CD14-positive monocyte (primary cell): ENCODE results near the gene RFC3. TPM values are rescaled to one million over a fixed set of nuclear protein-coding genes. Genes with fewer than 3 reads are reported as not detected.

Experiments used
- DNase-seq, 3 donors: peaks; one replicate each; pipeline ENCODE4 v3.0.0-alpha.2; 2011 to 2022
- H2AFZ ChIP-seq: 2 replicates; pipeline ENCODE4 v1.6.0; 2012; ENCODE audit warnings: mild to moderate bottlenecking, low read depth, low read length, inconsistent platforms; ENCODE audit not compliant: insufficient read depth, poor library complexity, severe bottlenecking
- H3K27ac ChIP-seq, 2 donors: 1 replicate in 1 of 2; 2 replicates in 1 of 2; pipeline ENCODE4 v1.5.1; 2012 to 2013; ENCODE audit warnings: low read length in 2 of 2, control low read depth in 1 of 2, inconsistent platforms in 1 of 2, low read depth in 1 of 2, mild to moderate bottlenecking in 1 of 2
- H3K27me3 ChIP-seq, 2 donors: one replicate each; pipeline versions ENCODE4 v1.6.0 to v1.6.1; 2011 to 2013; ENCODE audit warnings: low read length in 2 of 2; ENCODE audit not compliant: control insufficient read depth in 2 of 2, insufficient read depth in 2 of 2
- H3K36me3 ChIP-seq, 2 donors: replicated peaks in 1 of 2; 1 replicate in 1 of 2; 2 replicates in 1 of 2; pipeline versions ENCODE4 v1.5.1 to v1.6.1; 2012 to 2013; ENCODE audit warnings: low read length in 2 of 2, control low read depth in 1 of 2, inconsistent platforms in 1 of 2, mild to moderate bottlenecking in 1 of 2; ENCODE audit not compliant: insufficient read depth in 2 of 2, control insufficient read depth in 1 of 2
- H3K4me1 ChIP-seq, 2 donors: 1 replicate in 1 of 2; 2 replicates in 1 of 2; pipeline versions ENCODE4 v1.5.1 to v1.6.1; 2012 to 2013; ENCODE audit warnings: low read length in 2 of 2, control low read depth in 1 of 2, inconsistent platforms in 1 of 2, mild to moderate bottlenecking in 1 of 2, moderate library complexity in 1 of 2; ENCODE audit not compliant: insufficient read depth in 2 of 2, control insufficient read depth in 1 of 2
- H3K4me2 ChIP-seq: replicated peaks from 2 replicates; pipeline ENCODE3; 2012; ENCODE audit warnings: low read length, moderate library complexity, mild to moderate bottlenecking; ENCODE audit not compliant: poor library complexity, severe bottlenecking; ENCODE audit errors: extremely low read depth
- H3K4me3 ChIP-seq, 3 experiments: fragments of 200-600 bp in 1 of 3; sonication (generic) in 1 of 3; replicated peaks in 1 of 3; 1 replicate in 2 of 3; 2 replicates in 1 of 3; pipeline ENCODE4 v1.5.1; 2011 to 2013; ENCODE audit warnings: low read length in 3 of 3, mild to moderate bottlenecking in 3 of 3, control low read depth in 2 of 3, low read depth in 2 of 3, inconsistent platforms in 1 of 3, moderate library complexity in 1 of 3
- H3K79me2 ChIP-seq: 2 replicates; pipeline ENCODE4 v1.6.0; 2012; ENCODE audit warnings: mild to moderate bottlenecking, control low read depth, inconsistent platforms, low read length, moderate library complexity; ENCODE audit not compliant: insufficient read depth
- H3K9ac ChIP-seq: 2 replicates; pipeline ENCODE4 v1.6.0; 2017; ENCODE audit warnings: low read length, mild to moderate bottlenecking; ENCODE audit not compliant: insufficient read depth, poor library complexity, severe bottlenecking
- H3K9me3 ChIP-seq, 2 donors: replicated peaks in 1 of 2; 1 replicate in 1 of 2; 2 replicates in 1 of 2; pipeline versions ENCODE4 v1.5.1 to v1.6.1; 2012 to 2013; ENCODE audit warnings: low read length in 2 of 2, control low read depth in 1 of 2; ENCODE audit not compliant: control insufficient read depth in 1 of 2, insufficient read depth in 1 of 2
- H4K20me1 ChIP-seq: 2 replicates; pipeline ENCODE4 v1.6.0; 2012; ENCODE audit warnings: mild to moderate bottlenecking, low read length, control low read depth, moderate library complexity; ENCODE audit not compliant: insufficient read depth
- H3K27ac Mint-ChIP-seq, 7 donors: one replicate each; pipeline ENCODE4 v1.8.0; 2020; ENCODE audit warnings: mild to moderate bottlenecking in 7 of 7, mixed read lengths in 7 of 7, moderate library complexity in 6 of 7, inconsistent platforms in 2 of 7
- H3K27me3 Mint-ChIP-seq, 3 donors: one replicate each; pipeline ENCODE4 v1.8.0; 2021 to 2022; ENCODE audit warnings: low read depth in 3 of 3, mild to moderate bottlenecking in 3 of 3, mixed read lengths in 3 of 3, moderate library complexity in 3 of 3, inconsistent platforms in 1 of 3
- H3K36me3 Mint-ChIP-seq, 2 donors: one replicate each; pipeline ENCODE4 v1.8.0; 2020; ENCODE audit warnings: mixed read lengths in 2 of 2, inconsistent platforms in 1 of 2, mild to moderate bottlenecking in 1 of 2
- H3K4me1 Mint-ChIP-seq: one replicate; pipeline ENCODE4 v1.8.0; 2020; ENCODE audit warnings: mild to moderate bottlenecking, mixed read lengths
- H3K4me3 Mint-ChIP-seq, 2 donors: one replicate each; pipeline ENCODE4 v1.8.0; 2020; ENCODE audit warnings: mild to moderate bottlenecking in 2 of 2, mixed read lengths in 2 of 2, moderate library complexity in 1 of 2
- H3K9me3 Mint-ChIP-seq, 7 donors: one replicate each; pipeline ENCODE4 v1.8.0; 2020 to 2022; ENCODE audit warnings: mixed read lengths in 7 of 7, mild to moderate bottlenecking in 6 of 7, moderate library complexity in 6 of 7, inconsistent platforms in 2 of 7
- WGBS: methylation state at CpG from one replicate; pipeline ENCODE4 v1.1.5; 2013; ENCODE audit warnings: missing lambda C conversion rate; ENCODE audit not compliant: insufficient coverage; 5-methylcytosine and 5-hydroxymethylcytosine counted together
- intact Hi-C, 2 donors: fragments of 100-400 bp; cut with micrococcal nuclease; formaldehyde crosslinking; loops; one replicate each; pipeline versions ENCODE4 v1.15.0 to v1.15.1; 2023
- polyA plus RNA-seq, 3 donors: library from polyadenylated mRNA; depleted of rRNA in 1 of 3; unstranded in 2 of 3; stranded (reverse) in 1 of 3; fragments of 300-500 nt in 2 of 3; fragments of >200 nt in 1 of 3; fragmentation: Illumina TruSeq in 2 of 3; gene quantifications; 1 replicate in 2 of 3; 2 replicates in 1 of 3; pipeline ENCODE4 v1.2.3, GENCODE V29; 2012 to 2021
- TF ChIP-seq, protein P1 (sequence below): fragments of 200-600 bp; IDR thresholded peaks from one replicate; pipeline ENCODE4 v1.8.0; 2022; ENCODE audit warnings: antibody characterized with exemption, mild to moderate bottlenecking

The RFC3 gene
- polyA plus RNA-seq, 3 donors: 2.5 to 5.3 (median 4.1) TPM

DNA sequence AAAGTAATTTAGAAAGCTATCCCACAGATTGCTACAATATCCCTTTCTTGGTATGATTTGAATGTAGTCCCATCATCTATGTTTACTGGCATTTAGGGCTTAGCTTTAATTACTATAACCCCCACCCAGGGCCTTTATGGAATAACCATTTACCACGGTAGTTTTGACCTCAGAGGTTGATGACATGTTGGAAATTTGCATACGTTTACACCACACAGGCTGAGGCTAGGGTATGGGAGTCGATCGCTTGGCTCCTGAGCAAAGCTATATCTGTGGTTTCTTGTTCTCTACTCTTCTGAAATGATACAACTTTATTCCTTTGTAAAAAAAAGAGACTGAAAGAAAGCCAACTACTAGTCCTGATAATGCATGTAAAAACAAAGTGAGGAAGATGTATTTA, 28.2 kb upstream of the RFC3 start:
- Histone ChIP-seq H2AFZ (no peak overlapping the region), H4K20me1 (no peaks in the 10 kb centered on the region), H3K27me3 (no peaks in the 10 kb centered on the region), H3K4me1 (peaks cover 10 to 15% of the 10 kb centered on the region in 2 donors), H3K27ac (no peak overlapping the region), H3K4me2 (no peak overlapping the region), H3K9me3 (no peaks in the 10 kb centered on the region), H3K79me2 (no peaks in the 10 kb centered on the region), H3K36me3 (no peaks in the 10 kb centered on the region), H3K4me3 (no peak overlapping the region), H3K9ac (no peak overlapping the region)
- Mint-ChIP-seq H3K36me3 (no peaks in the 10 kb centered on the region), H3K4me3 (no peak overlapping the region), H3K27me3 (peaks cover 0 to 2% (median 1%) of the 10 kb centered on the region in 3 donors), H3K4me1 (peaks cover 13% of the 10 kb centered on the region), H3K27ac (no peak overlapping the region), H3K9me3 (peaks cover 0 to under 1% (median 0%) of the 10 kb centered on the region in 7 donors)
- no CpG with 5 or more reads among the region's 4 CpGs for WGBS
- DNase-seq: no peak
- TF ChIP-seq, protein P1, sequence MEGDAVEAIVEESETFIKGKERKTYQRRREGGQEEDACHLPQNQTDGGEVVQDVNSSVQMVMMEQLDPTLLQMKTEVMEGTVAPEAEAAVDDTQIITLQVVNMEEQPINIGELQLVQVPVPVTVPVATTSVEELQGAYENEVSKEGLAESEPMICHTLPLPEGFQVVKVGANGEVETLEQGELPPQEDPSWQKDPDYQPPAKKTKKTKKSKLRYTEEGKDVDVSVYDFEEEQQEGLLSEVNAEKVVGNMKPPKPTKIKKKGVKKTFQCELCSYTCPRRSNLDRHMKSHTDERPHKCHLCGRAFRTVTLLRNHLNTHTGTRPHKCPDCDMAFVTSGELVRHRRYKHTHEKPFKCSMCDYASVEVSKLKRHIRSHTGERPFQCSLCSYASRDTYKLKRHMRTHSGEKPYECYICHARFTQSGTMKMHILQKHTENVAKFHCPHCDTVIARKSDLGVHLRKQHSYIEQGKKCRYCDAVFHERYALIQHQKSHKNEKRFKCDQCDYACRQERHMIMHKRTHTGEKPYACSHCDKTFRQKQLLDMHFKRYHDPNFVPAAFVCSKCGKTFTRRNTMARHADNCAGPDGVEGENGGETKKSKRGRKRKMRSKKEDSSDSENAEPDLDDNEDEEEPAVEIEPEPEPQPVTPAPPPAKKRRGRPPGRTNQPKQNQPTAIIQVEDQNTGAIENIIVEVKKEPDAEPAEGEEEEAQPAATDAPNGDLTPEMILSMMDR: no peak
- intact Hi-C loops: no loop called here

DNA sequence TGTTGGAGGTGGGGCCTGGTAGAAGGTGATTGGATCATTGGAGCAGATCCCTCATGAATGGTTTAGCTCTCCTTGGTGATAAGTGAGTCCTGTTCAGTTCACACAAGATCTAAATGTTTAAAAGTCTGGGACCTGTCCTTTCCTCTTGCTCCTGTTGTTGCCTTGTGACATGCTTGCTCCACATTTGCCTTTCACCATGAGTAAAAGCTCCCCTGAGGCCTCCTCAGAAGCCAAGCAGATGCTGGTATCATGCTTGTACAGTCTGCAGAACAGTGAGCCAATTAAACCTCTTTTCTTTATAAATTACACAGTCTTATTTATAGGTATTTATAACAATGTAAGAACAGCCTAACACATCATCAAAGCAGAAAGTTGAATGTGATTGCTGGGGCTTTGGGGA, 24.2 kb upstream of the RFC3 start:
- Histone ChIP-seq H3K79me2 (no peaks in the 10 kb centered on the region), H3K9ac (no peak overlapping the region), H3K9me3 (no peaks in the 10 kb centered on the region), H3K27me3 (no peaks in the 10 kb centered on the region), H3K27ac (no peak overlapping the region), H3K36me3 (no peaks in the 10 kb centered on the region), H3K4me3 (no peak overlapping the region), H4K20me1 (no peaks in the 10 kb centered on the region), H3K4me1 (peaks cover 14 to 27% of the 10 kb centered on the region in 2 donors), H3K4me2 (no peak overlapping the region), H2AFZ (no peak overlapping the region)
- Mint-ChIP-seq H3K36me3 (no peaks in the 10 kb centered on the region), H3K4me1 (peaks cover 21% of the 10 kb centered on the region), H3K27me3 (peaks cover 0 to 1% (median 0%) of the 10 kb centered on the region in 3 donors), H3K27ac (no peak overlapping the region), H3K4me3 (no peak overlapping the region), H3K9me3 (no peaks in the 10 kb centered on the region)
- TF ChIP-seq, protein P1: no peak
- intact Hi-C loops: no loop called here
- DNase-seq: no peak
